WTC11 (cell line): ENCODE results near the gene DHDDS. TPM values are rescaled to one million over a fixed set of nuclear protein-coding genes. Genes with fewer than 3 reads are reported as not detected.

ENCODE experiments used
- ARID4B ChIP-seq: sonication (generic); formaldehyde crosslinking; IDR thresholded peaks from 2 replicates; pipeline ENCODE4 v1.8.0; 2023; ENCODE audit warnings: missing genetic modification reagents, mild to moderate bottlenecking, borderline replicate concordance
- CREB1 ChIP-seq: sonication (generic); formaldehyde crosslinking; IDR thresholded peaks from 2 replicates; pipeline ENCODE4 v1.8.0; 2023; ENCODE audit warnings: mild to moderate bottlenecking, missing genetic modification reagents
- CREM ChIP-seq: sonication (generic); formaldehyde crosslinking; IDR thresholded peaks from 2 replicates; pipeline ENCODE4 v1.8.1; 2022; ENCODE audit warnings: mild to moderate bottlenecking, missing genetic modification reagents, moderate library complexity
- E2F1 ChIP-seq: sonication (generic); formaldehyde crosslinking; IDR thresholded peaks from 2 replicates; pipeline ENCODE4 v1.8.0; 2022; ENCODE audit warnings: mild to moderate bottlenecking, missing genetic modification reagents
- FOXP1 ChIP-seq: sonication (generic); formaldehyde crosslinking; IDR thresholded peaks from 2 replicates; pipeline ENCODE4 v1.8.0; 2022; ENCODE audit warnings: missing genetic modification reagents, mild to moderate bottlenecking, moderate library complexity, borderline replicate concordance
- GRHL2 ChIP-seq: fragments of 250-450 bp; sonication (Bioruptor Pico); IDR thresholded peaks from 2 replicates; pipeline ENCODE4 v1.8.0; 2022; ENCODE audit warnings: mild to moderate bottlenecking, moderate library complexity; ENCODE audit not compliant: insufficient replicate concordance, severe bottlenecking
- IRF1 ChIP-seq: sonication (generic); formaldehyde crosslinking; IDR thresholded peaks from 2 replicates; pipeline ENCODE4 v1.8.0; 2023; ENCODE audit warnings: missing genetic modification reagents
- JAZF1 ChIP-seq: fragments of 250-450 bp; sonication (Bioruptor Pico); IDR thresholded peaks from 2 replicates; pipeline ENCODE4 v1.9.0; 2021; ENCODE audit warnings: moderate library complexity, mild to moderate bottlenecking, inconsistent platforms
- MYBL2 ChIP-seq: sonication (generic); formaldehyde crosslinking; IDR thresholded peaks from 2 replicates; pipeline ENCODE4 v1.8.1; 2023; ENCODE audit warnings: mild to moderate bottlenecking, moderate library complexity, missing genetic modification reagents
- NFATC4 ChIP-seq: fragments of 250-450 bp; sonication (Bioruptor Pico); IDR thresholded peaks from 2 replicates; pipeline ENCODE4 v1.9.0; 2021; ENCODE audit warnings: mild to moderate bottlenecking
- NFYB ChIP-seq: sonication (generic); formaldehyde crosslinking; conservative IDR thresholded peaks from 2 replicates; pipeline ENCODE4 v1.8.0; 2022; ENCODE audit warnings: low read depth, missing genetic modification reagents
- NR1H2 ChIP-seq: sonication (generic); formaldehyde crosslinking; IDR thresholded peaks from 2 replicates; pipeline ENCODE4 v1.9.0; 2021; ENCODE audit warnings: mild to moderate bottlenecking, moderate library complexity, missing genetic modification reagents
- NR2C2 ChIP-seq: sonication (generic); formaldehyde crosslinking; IDR thresholded peaks from 2 replicates; pipeline ENCODE4 v1.8.0; 2022; ENCODE audit warnings: mild to moderate bottlenecking, missing genetic modification reagents
- TEAD4 ChIP-seq: sonication (generic); formaldehyde crosslinking; IDR thresholded peaks from 2 replicates; pipeline ENCODE4 v1.8.0; 2022; ENCODE audit warnings: mild to moderate bottlenecking, missing genetic modification reagents
- ZNF138 ChIP-seq: sonication (generic); formaldehyde crosslinking; conservative IDR thresholded peaks from 2 replicates; pipeline ENCODE4 v1.8.1; 2022; ENCODE audit warnings: mild to moderate bottlenecking, moderate library complexity, missing genetic modification reagents
- ZNF396 ChIP-seq: fragments of 250-450 bp; sonication (Bioruptor Pico); IDR thresholded peaks from 2 replicates; pipeline ENCODE4 v1.8.0; 2021; ENCODE audit warnings: mild to moderate bottlenecking, moderate library complexity, borderline replicate concordance
- ZNF416 ChIP-seq: fragments of 250-450 bp; sonication (Bioruptor Pico); IDR thresholded peaks from 2 replicates; pipeline ENCODE4 v1.9.0; 2021; ENCODE audit warnings: mild to moderate bottlenecking, inconsistent platforms
- ZNF423 ChIP-seq: fragments of 250-450 bp; sonication (Bioruptor Pico); IDR thresholded peaks from 2 replicates; pipeline ENCODE4 v2.1.2; 2022; ENCODE audit warnings: mild to moderate bottlenecking, moderate library complexity
- total RNA-seq: library from RNA; stranded (reverse); gene quantifications from 3 replicates; pipeline ENCODE4 v1.2.3, GENCODE V29; 2021
- TF ChIP-seq, protein P1 (sequence below): sonication (generic); formaldehyde crosslinking; conservative IDR thresholded peaks from 2 replicates; pipeline ENCODE4 v1.8.1; 2023; ENCODE audit warnings: mild to moderate bottlenecking, low read depth, missing genetic modification reagents, moderate library complexity
- TF ChIP-seq, protein P2 (sequence below): sonication (generic); formaldehyde crosslinking; IDR thresholded peaks from 2 replicates; pipeline ENCODE4 v1.8.0; 2022; ENCODE audit warnings: mild to moderate bottlenecking, missing genetic modification reagents
- TF ChIP-seq, protein P3 (sequence below): fragments of 250-450 bp; sonication (Bioruptor Pico); IDR thresholded peaks from 2 replicates; pipeline ENCODE4 v1.9.0; 2021; ENCODE audit warnings: mild to moderate bottlenecking
- TF ChIP-seq, protein P4 (sequence below): sonication (generic); formaldehyde crosslinking; IDR thresholded peaks from 2 replicates; pipeline ENCODE4 v1.8.0; 2022; ENCODE audit warnings: mild to moderate bottlenecking, missing genetic modification reagents
- TF ChIP-seq, protein P5 (sequence below): sonication (generic); formaldehyde crosslinking; conservative IDR thresholded peaks from 2 replicates; pipeline ENCODE4 v1.8.1; 2022; ENCODE audit warnings: mild to moderate bottlenecking, missing genetic modification reagents

DHDDS gene
- total RNA-seq, 1 experiment from 2014 or later = 55.4 TPM

DNA sequence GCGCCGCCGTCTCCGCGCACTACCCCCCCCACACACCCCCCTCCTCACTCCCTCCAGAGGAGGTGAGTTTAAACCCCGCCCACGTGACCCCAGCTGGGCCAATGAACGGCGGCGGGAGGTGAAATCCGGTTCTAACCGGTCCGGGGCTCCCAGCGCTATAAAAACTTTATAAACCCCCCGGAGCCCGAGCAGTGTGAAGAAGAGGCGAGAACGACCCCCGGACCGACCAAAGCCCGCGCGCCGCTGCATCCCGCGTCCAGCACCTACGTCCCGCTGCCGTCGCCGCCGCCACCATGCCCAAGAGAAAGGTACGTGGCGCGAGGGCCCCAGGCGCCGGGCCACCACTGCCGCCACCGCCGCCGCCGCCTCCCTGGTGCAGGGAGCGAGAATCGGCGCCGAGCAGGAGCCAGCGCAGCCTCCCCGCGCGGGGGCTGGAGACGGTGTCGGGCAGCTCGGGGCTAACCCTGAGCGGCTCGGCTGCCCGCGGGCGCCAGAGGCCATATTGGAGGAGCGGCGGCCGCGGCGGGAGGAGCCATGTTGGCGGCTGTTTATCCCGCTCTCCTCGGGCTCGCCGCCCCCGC is 40.3 kb downstream of the DHDDS start, which contains the start of gene HMGN2 (continued):
- TF ChIP-seq CREM (no peak), NFYB (CRISPR knock-in tag) (peak; percentile 79), ZNF416 (CRISPR knock-in tag) (peak; percentile 56; the same call in 1 of the 2 replicates), E2F1 (CRISPR knock-in tag) (no peak), IRF1 (CRISPR knock-in tag) (peak; percentile 78; the same call in 1 of the 2 replicates), CREB1 (CRISPR knock-in tag) (peak; percentile 47; the same call in 1 of the 2 replicates), GRHL2 (CRISPR knock-in tag) (no peak), JAZF1 (CRISPR knock-in tag) (no peak), ZNF423 (CRISPR knock-in tag) (no peak; the same call in 1 of the 2 replicates), ZNF138 (CRISPR knock-in tag) (no peak), MYBL2 (CRISPR knock-in tag) (no peak), FOXP1 (CRISPR knock-in tag) (peak; percentile 22; the same call in 1 of the 2 replicates), ARID4B (CRISPR knock-in tag) (0 out of 2 replicates have a peak, but pooled peaks have one; percentile 5), NFATC4 (CRISPR knock-in tag) (peak; percentile 82), NR2C2 (CRISPR knock-in tag) (no peak), ZNF396 (CRISPR knock-in tag) (no peak), TEAD4 (CRISPR knock-in tag) (no peak), NR1H2 (CRISPR knock-in tag) (no peak)
- TF ChIP-seq, protein P1, sequence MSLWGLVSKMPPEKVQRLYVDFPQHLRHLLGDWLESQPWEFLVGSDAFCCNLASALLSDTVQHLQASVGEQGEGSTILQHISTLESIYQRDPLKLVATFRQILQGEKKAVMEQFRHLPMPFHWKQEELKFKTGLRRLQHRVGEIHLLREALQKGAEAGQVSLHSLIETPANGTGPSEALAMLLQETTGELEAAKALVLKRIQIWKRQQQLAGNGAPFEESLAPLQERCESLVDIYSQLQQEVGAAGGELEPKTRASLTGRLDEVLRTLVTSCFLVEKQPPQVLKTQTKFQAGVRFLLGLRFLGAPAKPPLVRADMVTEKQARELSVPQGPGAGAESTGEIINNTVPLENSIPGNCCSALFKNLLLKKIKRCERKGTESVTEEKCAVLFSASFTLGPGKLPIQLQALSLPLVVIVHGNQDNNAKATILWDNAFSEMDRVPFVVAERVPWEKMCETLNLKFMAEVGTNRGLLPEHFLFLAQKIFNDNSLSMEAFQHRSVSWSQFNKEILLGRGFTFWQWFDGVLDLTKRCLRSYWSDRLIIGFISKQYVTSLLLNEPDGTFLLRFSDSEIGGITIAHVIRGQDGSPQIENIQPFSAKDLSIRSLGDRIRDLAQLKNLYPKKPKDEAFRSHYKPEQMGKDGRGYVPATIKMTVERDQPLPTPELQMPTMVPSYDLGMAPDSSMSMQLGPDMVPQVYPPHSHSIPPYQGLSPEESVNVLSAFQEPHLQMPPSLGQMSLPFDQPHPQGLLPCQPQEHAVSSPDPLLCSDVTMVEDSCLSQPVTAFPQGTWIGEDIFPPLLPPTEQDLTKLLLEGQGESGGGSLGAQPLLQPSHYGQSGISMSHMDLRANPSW (CRISPR knock-in tag) = no peak
- TF ChIP-seq, protein P2, sequence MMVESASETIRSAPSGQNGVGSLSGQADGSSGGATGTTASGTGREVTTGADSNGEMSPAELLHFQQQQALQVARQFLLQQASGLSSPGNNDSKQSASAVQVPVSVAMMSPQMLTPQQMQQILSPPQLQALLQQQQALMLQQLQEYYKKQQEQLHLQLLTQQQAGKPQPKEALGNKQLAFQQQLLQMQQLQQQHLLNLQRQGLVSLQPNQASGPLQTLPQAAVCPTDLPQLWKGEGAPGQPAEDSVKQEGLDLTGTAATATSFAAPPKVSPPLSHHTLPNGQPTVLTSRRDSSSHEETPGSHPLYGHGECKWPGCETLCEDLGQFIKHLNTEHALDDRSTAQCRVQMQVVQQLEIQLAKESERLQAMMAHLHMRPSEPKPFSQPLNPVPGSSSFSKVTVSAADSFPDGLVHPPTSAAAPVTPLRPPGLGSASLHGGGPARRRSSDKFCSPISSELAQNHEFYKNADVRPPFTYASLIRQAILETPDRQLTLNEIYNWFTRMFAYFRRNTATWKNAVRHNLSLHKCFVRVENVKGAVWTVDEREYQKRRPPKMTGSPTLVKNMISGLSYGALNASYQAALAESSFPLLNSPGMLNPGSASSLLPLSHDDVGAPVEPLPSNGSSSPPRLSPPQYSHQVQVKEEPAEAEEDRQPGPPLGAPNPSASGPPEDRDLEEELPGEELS = peak; percentile 50; the same call in 1 of the 2 replicates
- TF ChIP-seq, protein P3, sequence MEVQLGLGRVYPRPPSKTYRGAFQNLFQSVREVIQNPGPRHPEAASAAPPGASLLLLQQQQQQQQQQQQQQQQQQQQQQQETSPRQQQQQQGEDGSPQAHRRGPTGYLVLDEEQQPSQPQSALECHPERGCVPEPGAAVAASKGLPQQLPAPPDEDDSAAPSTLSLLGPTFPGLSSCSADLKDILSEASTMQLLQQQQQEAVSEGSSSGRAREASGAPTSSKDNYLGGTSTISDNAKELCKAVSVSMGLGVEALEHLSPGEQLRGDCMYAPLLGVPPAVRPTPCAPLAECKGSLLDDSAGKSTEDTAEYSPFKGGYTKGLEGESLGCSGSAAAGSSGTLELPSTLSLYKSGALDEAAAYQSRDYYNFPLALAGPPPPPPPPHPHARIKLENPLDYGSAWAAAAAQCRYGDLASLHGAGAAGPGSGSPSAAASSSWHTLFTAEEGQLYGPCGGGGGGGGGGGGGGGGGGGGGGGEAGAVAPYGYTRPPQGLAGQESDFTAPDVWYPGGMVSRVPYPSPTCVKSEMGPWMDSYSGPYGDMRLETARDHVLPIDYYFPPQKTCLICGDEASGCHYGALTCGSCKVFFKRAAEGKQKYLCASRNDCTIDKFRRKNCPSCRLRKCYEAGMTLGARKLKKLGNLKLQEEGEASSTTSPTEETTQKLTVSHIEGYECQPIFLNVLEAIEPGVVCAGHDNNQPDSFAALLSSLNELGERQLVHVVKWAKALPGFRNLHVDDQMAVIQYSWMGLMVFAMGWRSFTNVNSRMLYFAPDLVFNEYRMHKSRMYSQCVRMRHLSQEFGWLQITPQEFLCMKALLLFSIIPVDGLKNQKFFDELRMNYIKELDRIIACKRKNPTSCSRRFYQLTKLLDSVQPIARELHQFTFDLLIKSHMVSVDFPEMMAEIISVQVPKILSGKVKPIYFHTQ = peak; percentile 85; the same call in 1 of the 2 replicates
- TF ChIP-seq, protein P4, sequence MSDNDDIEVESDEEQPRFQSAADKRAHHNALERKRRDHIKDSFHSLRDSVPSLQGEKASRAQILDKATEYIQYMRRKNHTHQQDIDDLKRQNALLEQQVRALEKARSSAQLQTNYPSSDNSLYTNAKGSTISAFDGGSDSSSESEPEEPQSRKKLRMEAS (CRISPR knock-in tag) = no peak
- TF ChIP-seq, protein P5, sequence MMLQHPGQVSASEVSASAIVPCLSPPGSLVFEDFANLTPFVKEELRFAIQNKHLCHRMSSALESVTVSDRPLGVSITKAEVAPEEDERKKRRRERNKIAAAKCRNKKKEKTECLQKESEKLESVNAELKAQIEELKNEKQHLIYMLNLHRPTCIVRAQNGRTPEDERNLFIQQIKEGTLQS (CRISPR knock-in tag) = no peak
